Measurements from ENCODE around the gene PTPRG. TPM values are rescaled to one million over a fixed set of nuclear protein-coding genes. Genes with fewer than 3 reads are reported as not detected.

Gene PTPRG
- total RNA-seq, 1 donor from 2014 or later, result 0.84 TPM

DNA sequence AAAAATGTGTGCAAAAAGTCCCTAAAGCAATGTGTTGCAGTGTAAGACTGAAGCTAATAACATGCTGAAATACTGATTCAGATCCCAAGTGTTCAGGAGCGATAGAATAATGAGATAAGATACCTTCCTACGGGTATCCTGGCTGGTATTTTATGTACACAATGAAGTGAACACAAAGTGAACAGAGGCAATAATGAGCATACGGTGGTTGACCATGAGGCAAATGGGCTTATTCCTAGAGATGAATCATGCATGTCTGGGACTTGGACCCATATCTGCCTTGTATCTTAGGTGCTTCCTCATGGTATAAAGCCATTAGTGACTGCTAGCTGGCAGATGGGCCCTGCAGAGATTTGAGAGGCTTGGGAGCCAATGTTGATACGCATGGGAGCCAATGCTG is 21.5 kb downstream of the PTPRG start:
- intact Hi-C loops (cut with micrococcal nuclease), result no loop called here

- intact Hi-C loops (cut with micrococcal nuclease), result no loop called here
Observed at GRCh38 chr3:61583890-61584875, 22.8 kb downstream of the PTPRG start.

GRCh38 chr3:61589856-61590255 is 28.5 kb downstream of the PTPRG start:
- intact Hi-C loops (cut with micrococcal nuclease), result no loop called here

DNA sequence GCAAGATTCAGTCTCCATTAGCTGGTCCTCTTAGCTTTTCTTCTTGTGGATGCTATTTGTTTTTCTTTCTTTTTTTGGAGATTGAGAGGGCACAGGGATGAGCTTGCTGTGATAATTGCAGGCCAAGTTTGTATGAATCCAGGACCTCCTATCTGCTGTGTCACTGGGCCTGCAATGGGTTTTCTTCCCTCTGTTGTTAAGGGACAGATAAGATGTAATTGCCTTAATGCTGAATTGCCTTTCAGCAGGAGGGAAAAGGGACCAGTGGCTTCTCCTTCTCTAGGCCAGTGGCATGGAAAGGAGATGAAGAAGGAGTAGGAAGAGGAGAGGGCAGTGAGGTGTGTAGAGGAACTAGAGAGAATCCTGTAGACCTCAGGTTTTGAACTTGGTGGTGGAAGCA is 29.9 kb downstream of the PTPRG start:
- intact Hi-C loops (cut with micrococcal nuclease), result no loop called here

DNA sequence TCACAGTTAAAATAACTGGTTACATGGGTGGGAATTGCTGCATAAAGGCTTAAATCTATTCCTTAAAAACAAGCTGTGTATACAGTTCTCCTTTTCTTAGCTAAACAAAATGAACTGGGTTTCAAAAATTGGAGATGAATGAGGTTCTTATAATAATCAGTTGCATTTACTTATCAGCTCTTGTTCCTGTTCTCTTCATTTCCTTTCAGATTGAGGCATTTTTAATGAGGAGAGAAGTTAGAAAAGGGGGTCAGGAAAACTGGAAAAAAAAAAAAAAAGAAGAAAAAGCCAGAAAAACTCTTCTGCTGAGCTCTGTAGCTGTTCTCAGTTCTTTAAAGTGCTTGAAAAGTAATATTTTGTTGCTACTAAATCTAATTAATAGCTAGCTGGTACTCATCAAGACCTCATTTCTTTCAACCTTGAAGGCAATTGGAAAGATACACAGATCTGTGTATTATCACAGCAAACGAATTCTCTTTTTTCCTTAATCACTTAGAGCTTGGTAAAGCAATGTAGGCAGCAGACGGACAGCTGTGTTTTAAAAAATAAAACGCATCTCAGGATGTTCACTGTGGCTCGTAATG is 32.2 kb downstream of the PTPRG start:
- intact Hi-C loops (cut with micrococcal nuclease), result no loop called here

GRCh38 chr3:61594144-61594963 is 33.0 kb downstream of the PTPRG start:
- intact Hi-C loops (cut with micrococcal nuclease), result no loop called here

DNA sequence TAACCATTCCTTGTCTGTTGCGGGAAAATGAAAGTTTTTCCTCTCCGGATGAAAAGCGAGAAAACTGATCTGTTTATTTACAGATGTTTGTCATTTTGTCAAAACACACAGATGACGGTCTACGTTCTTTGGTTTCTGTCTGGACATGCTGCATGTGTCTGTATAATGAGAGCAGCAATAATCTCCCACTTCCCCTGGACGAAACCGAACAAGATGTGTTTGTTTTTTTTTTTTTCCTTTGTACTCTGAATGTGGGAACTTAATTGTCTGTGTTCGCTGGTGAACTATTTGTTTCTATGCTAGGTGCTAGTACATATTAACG is 33.6 kb downstream of the PTPRG start:
- intact Hi-C loops (cut with micrococcal nuclease), result no loop called here

- intact Hi-C loops (cut with micrococcal nuclease), result no loop called here
Observed at GRCh38 chr3:61595288-61595687, 33.9 kb downstream of the PTPRG start.

DNA sequence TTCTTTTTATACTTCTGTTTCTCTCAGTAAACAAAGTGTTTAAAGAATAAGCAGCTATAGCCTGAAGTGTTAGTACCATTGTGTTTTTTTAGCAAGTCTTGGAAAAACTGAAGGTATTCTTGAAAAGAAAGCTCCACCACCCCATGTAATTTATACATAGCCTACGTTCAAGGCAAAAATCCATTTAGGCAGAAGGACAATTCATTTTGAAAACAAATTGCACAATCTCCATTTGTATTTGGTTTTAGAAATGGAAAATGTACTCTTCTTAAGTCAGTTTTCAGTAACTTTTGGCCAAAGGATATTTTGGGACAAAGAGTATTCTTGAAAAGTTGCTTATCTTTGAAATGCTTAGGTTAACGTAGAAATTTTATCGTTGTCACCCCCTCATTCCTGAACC is 34.5 kb downstream of the PTPRG start:
- intact Hi-C loops (cut with micrococcal nuclease), result no loop called here

DNA sequence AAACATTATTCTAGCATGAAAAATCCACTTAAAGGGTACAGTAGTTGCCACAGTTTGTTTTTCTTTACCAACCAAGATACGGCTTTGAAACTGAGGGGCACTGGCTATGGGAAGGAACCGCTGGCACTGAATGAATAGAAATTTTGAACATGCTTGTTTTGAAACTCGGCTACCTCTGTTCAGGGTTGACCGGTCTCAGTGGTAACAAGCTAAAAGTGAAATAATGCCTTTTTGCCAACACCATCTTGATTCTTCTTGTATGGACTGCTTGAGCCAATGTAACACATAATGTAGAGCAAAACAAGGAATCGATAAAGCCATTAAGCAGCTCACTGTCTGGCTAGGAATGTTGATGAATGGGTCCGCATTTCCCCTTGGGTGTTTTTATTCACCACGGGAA is 36.5 kb downstream of the PTPRG start:
- intact Hi-C loops (cut with micrococcal nuclease), result no loop called here

DNA sequence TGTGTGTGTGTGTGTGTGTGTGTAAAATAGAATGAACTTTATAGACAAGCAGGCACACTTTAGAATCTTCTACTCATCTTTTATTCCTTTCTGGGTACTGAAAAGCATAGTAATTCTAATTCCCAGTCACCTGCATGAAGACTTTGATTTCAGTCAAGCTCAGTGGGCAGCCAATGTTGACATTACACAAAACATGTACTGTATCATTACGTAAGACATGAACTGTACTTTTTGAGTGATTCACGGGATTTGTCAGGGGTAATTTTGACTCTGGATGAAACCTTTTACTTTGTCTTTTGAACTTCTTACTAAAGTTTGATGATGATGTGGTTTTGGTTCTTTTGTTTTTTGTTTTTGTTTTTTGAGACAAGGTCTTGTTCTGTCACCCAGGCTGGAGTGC is 38.8 kb downstream of the PTPRG start:
- intact Hi-C loops (cut with micrococcal nuclease), result no loop called here

- intact Hi-C loops (cut with micrococcal nuclease), result no loop called here
Observed at GRCh38 chr3:61601831-61602230, 40.5 kb downstream of the PTPRG start.

DNA sequence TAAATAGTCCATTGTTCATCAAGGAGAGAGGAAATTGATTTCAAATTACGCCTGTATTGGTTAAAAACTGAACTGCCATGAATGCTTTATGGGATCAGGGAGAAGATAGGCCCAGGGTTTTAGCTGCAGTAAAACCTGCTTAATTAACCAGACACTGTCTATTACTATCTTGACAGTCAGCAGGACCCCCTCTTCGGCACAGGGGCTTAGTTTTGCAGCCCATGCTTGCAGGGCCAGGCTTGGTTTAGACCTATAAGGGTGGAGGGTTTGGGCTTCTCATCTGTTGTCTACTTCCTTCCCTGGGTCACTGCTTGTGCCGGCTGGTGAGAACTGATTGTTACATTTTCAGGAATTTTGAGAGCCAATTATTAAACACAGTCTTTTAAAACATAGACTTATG is 41.1 kb downstream of the PTPRG start:
- intact Hi-C loops (cut with micrococcal nuclease), result no loop called here

GRCh38 chr3:61605589-61606175 is 44.3 kb downstream of the PTPRG start:
- intact Hi-C loops (cut with micrococcal nuclease), result no loop called here

DNA sequence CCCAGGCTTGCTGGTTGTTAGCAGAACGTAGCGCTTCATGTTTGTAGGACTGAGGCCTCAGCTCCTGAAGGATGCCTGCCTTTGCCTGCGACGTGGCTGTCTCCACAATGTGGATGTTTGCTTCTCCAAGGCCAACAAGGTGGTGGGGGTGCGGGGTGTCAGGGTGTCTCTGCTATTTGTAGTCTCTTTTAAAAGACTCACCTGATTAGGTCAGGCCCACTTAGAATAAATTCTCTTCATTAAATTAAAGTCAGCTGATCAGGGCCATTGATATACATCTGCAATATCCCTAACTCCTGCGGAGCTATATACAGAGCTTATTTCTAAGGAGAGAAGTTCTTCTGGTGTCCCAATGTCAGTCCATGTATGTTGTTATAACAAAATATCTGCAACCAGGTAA is 44.8 kb downstream of the PTPRG start:
- intact Hi-C loops (cut with micrococcal nuclease), result no loop called here

DNA sequence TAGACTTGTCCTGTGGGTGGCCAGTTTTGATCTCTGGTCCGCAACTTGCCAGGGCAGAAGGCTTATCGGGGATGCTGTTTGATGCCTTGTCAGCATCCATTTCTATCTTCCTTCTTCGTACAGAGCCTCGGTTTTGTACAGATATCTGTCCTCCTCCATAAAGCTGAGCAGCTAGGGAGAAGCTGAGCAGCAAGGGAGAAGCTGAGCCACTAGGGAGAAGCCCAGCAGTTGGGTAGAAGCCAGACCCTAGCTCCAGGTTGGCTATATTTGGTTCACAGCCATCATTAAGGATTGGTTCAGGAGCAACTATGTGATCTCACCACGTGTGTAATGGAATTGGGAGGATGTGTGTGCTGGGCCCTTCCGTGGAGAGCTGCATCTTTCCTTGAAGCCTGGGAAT is 46.7 kb downstream of the PTPRG start:
- intact Hi-C loops (cut with micrococcal nuclease), result no loop called here

- intact Hi-C loops (cut with micrococcal nuclease), result no loop called here
Observed at GRCh38 chr3:61608711-61609110, 47.3 kb downstream of the PTPRG start.

- intact Hi-C loops (cut with micrococcal nuclease), result no loop called here
Observed at GRCh38 chr3:61610316-61610715, 48.9 kb downstream of the PTPRG start.

- intact Hi-C loops (cut with micrococcal nuclease), result no loop called here
Observed at GRCh38 chr3:61612211-61613194, 51.1 kb downstream of the PTPRG start.

DNA sequence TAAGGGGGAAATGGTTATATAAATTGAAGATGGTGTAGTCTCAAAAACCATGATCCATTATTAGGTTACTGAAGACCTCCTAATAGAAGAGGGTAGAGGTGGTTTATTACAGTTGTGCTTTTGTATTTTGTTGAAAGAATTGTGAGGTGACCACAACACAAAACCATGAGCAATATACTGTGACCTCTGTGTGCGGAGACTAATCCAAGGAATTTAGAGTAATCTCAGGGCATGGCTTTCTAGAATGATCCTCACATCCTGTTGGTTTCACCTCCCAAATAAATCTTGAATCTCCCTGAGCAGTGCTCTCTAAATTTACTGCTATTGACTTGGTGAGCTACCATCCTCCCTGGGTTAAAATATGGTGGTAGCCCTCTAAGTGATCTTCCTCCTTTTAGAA is 52.3 kb downstream of the PTPRG start:
- intact Hi-C loops (cut with micrococcal nuclease), result no loop called here

GRCh38 chr3:61615643-61616042 is 54.3 kb downstream of the PTPRG start:
- intact Hi-C loops (cut with micrococcal nuclease), result no loop called here
